ENCODE measurements around the gene FAM43A.
A peak's percentile ranks its signal among the peaks of the same experiment; 100 is the strongest.

FAM43A gene

GRCh38 chr3:194686816-194687637 lies 1.3 kb downstream of the FAM43A start:
- Histone ChIP-seq H3K9ac (no peak overlapping the region), H2AFZ (ENCODE audit: low read depth) (peak overlapping the region; percentile 84; the same call in 1 of the 2 replicates), H4K20me1 (ENCODE audit: insufficient read depth) (no peaks in the 10 kb centered on the region), H3K79me2 (ENCODE audit: insufficient read depth, low read depth) (no peaks in the 10 kb centered on the region), H3K36me3 (ENCODE audit: insufficient read depth) (no peaks in the 10 kb centered on the region), H3K4me2 (peak overlapping the region; percentile 59), H3K4me3 (IDR thresholded peaks at IDR 0.05; ENCODE audit: insufficient read depth, low read depth, low read length) (peak overlapping the region; percentile 35), H3K27ac (no peak overlapping the region), H3K27me3 (ENCODE audit: insufficient read depth, low read depth) (peaks cover 13% of the 10 kb centered on the region), H3K4me1 (ENCODE audit: low read depth, poor library complexity, severe bottlenecking) (peaks cover 37% of the 10 kb centered on the region)
- no peak for TF ChIP-seq CTCF (conservative IDR thresholded peaks at IDR 0.05; ENCODE audit: low read depth, low read length)

GRCh38 chr3:194687638-194688199 lies 2.0 kb downstream of the FAM43A start:
- peak overlapping the region; percentile 40; the same call in 1 of the 2 replicates for H3K4me2 ChIP-seq

GRCh38 chr3:194688200-194688740 lies 2.6 kb downstream of the FAM43A start:
- Histone ChIP-seq H3K36me3 (ENCODE audit: insufficient read depth) (no peaks in the 10 kb centered on the region), H3K27ac (no peak overlapping the region), H3K4me1 (ENCODE audit: low read depth, poor library complexity, severe bottlenecking) (peaks cover 25% of the 10 kb centered on the region), H3K4me2 (peak overlapping the region; percentile 40; the same call in 1 of the 2 replicates), H3K27me3 (ENCODE audit: insufficient read depth, low read depth) (peaks cover 13% of the 10 kb centered on the region), H4K20me1 (ENCODE audit: insufficient read depth) (no peaks in the 10 kb centered on the region), H3K4me3 (IDR thresholded peaks at IDR 0.05; ENCODE audit: insufficient read depth, low read depth, low read length) (peak overlapping the region; percentile 7), H3K79me2 (ENCODE audit: insufficient read depth, low read depth) (no peaks in the 10 kb centered on the region), H2AFZ (ENCODE audit: low read depth) (peak overlapping the region; percentile 70; the same call in 1 of the 2 replicates), H3K9ac (no peak overlapping the region)
- no peak for TF ChIP-seq CTCF (conservative IDR thresholded peaks at IDR 0.05; ENCODE audit: low read depth, low read length)

More at GRCh38 chr3:194687638-194688199, 2.0 kb downstream of the FAM43A start:
- Histone ChIP-seq H2AFZ (ENCODE audit: low read depth) (peak overlapping the region; percentile 70; the same call in 1 of the 2 replicates), H3K36me3 (ENCODE audit: insufficient read depth) (no peaks in the 10 kb centered on the region), H4K20me1 (ENCODE audit: insufficient read depth) (no peaks in the 10 kb centered on the region), H3K79me2 (ENCODE audit: insufficient read depth, low read depth) (no peaks in the 10 kb centered on the region), H3K27me3 (ENCODE audit: insufficient read depth, low read depth) (peaks cover 13% of the 10 kb centered on the region), H3K4me1 (ENCODE audit: low read depth, poor library complexity, severe bottlenecking) (peaks cover 30% of the 10 kb centered on the region), H3K9ac (no peak overlapping the region), H3K4me3 (IDR thresholded peaks at IDR 0.05; ENCODE audit: insufficient read depth, low read depth, low read length) (peak overlapping the region; percentile 35), H3K27ac (no peak overlapping the region)
- TF ChIP-seq CTCF (conservative IDR thresholded peaks at IDR 0.05; ENCODE audit: low read depth, low read length), result no peak

GRCh38 chr3:194688946-194689345 lies 3.3 kb downstream of the FAM43A start:
- Histone ChIP-seq H4K20me1 (ENCODE audit: insufficient read depth) (no peaks in the 10 kb centered on the region), H3K4me2 (no peak overlapping the region), H3K36me3 (ENCODE audit: insufficient read depth) (no peaks in the 10 kb centered on the region), H3K9ac (no peak overlapping the region), H3K27ac (no peak overlapping the region), H3K79me2 (ENCODE audit: insufficient read depth, low read depth) (no peaks in the 10 kb centered on the region), H3K4me3 (IDR thresholded peaks at IDR 0.05; ENCODE audit: insufficient read depth, low read depth, low read length) (no peak overlapping the region), H2AFZ (ENCODE audit: low read depth) (no peak overlapping the region), H3K27me3 (ENCODE audit: insufficient read depth, low read depth) (peaks cover 13% of the 10 kb centered on the region), H3K4me1 (ENCODE audit: low read depth, poor library complexity, severe bottlenecking) (peaks cover 22% of the 10 kb centered on the region)
- TF ChIP-seq CTCF (conservative IDR thresholded peaks at IDR 0.05; ENCODE audit: low read depth, low read length), result no peak
